Fibroblast of lung (primary cell): ENCODE results near the gene BGN. TPM values are rescaled to one million over a fixed set of nuclear protein-coding genes. Genes with fewer than 3 reads are reported as not detected.

Experiments
- DNase-seq, 2 donors: peaks; one replicate each; pipeline versions ENCODE4 v3.0.0 to v3.0.0-alpha.2; 2010; ENCODE audit warnings: low read depth in 2 of 2
- H2AFZ ChIP-seq: 2 replicates; pipeline ENCODE4 v1.5.1; 2012; ENCODE audit warnings: low read length, control low read depth, inconsistent platforms
- H3K27ac ChIP-seq: 2 replicates; pipeline ENCODE4 v1.5.1; 2011; ENCODE audit warnings: low read length, control low read depth; ENCODE audit not compliant: insufficient read depth
- H3K27me3 ChIP-seq: 2 replicates; pipeline ENCODE4 v1.5.1; 2011; ENCODE audit warnings: mild to moderate bottlenecking, low read length; ENCODE audit not compliant: control insufficient read depth, insufficient read depth
- H3K36me3 ChIP-seq: 2 replicates; pipeline ENCODE4 v1.5.1; 2011; ENCODE audit warnings: low read length; ENCODE audit not compliant: control insufficient read depth, insufficient read depth
- H3K4me1 ChIP-seq: 2 replicates; pipeline ENCODE4 v1.5.1; 2011; ENCODE audit warnings: low read length; ENCODE audit not compliant: control insufficient read depth, insufficient read depth; ENCODE audit errors: extremely low read depth
- H3K4me2 ChIP-seq: 2 replicates; pipeline ENCODE4 v1.5.1; 2011; ENCODE audit warnings: low read length, control low read depth; ENCODE audit not compliant: insufficient read depth; ENCODE audit errors: extremely low read depth
- H3K4me3 ChIP-seq, 4 experiments: fragments of 200-600 bp in 1 of 4; sonication (generic) in 1 of 4; replicated peaks in 1 of 4; 2 replicates each; pipeline ENCODE4 v1.5.1; 2011 to 2016; ENCODE audit warnings: low read length in 4 of 4, low read depth in 3 of 4, mild to moderate bottlenecking in 3 of 4, control low read depth in 2 of 4, inconsistent platforms in 1 of 4, mixed read lengths in 1 of 4; ENCODE audit not compliant: insufficient read depth in 1 of 4; ENCODE audit errors: control extremely low read depth in 1 of 4
- H3K79me2 ChIP-seq: 2 replicates; pipeline ENCODE4 v1.5.1; 2012; ENCODE audit warnings: mild to moderate bottlenecking, low read length, inconsistent platforms; ENCODE audit not compliant: control insufficient read depth, insufficient read depth
- H3K9ac ChIP-seq: 2 replicates; pipeline ENCODE4 v1.5.1; 2011; ENCODE audit warnings: mild to moderate bottlenecking, low read length, control low read depth; ENCODE audit not compliant: insufficient read depth
- H3K9me3 ChIP-seq: 2 replicates; pipeline ENCODE4 v1.5.1; 2012; ENCODE audit warnings: low read depth, low read length; ENCODE audit not compliant: control insufficient read depth, insufficient read depth
- H4K20me1 ChIP-seq: 2 replicates; pipeline ENCODE4 v1.5.1; 2011; ENCODE audit warnings: low read length; ENCODE audit not compliant: control insufficient read depth, insufficient read depth; ENCODE audit errors: extremely low read depth
- CTCF ChIP-seq, 2 donors: IDR thresholded peaks in 1 of 2; conservative IDR thresholded peaks in 1 of 2; 1 replicate in 1 of 2; 2 replicates in 1 of 2; pipeline ENCODE4 v1.5.1; 2011 to 2012; ENCODE audit warnings: low read length in 2 of 2, control low read depth in 1 of 2, inconsistent platforms in 1 of 2, low read depth in 1 of 2, mild to moderate bottlenecking in 1 of 2
- EZH2 ChIP-seq: IDR thresholded peaks from 2 replicates; pipeline ENCODE4 v1.5.1; 2012; ENCODE audit warnings: low read length, control low read depth, mild to moderate bottlenecking; ENCODE audit errors: missing control alignments
- polyA plus RNA-seq, 2 donors: library from polyadenylated mRNA; depleted of rRNA in 1 of 2; stranded (reverse) in 1 of 2; unstranded in 1 of 2; fragments of >200 nt; gene quantifications; 2 replicates each; pipeline ENCODE4 v1.2.1, GENCODE V29; 2011 to 2012; ENCODE audit warnings: missing spikeins in 1 of 2
- total RNA-seq: library from RNA; depleted of rRNA; stranded (reverse); fragments of >200 nt; gene quantifications from 2 replicates; pipeline ENCODE4 v1.2.1, GENCODE V29; 2014

Gene BGN
- total and polyA plus RNA-seq, 2 donors (not counting 1 experiment from before 2014, with no cell fraction given), result 10.1 to 61.7 TPM

- Histone ChIP-seq H3K4me2 (no peak overlapping the region), H3K4me3 (no peak overlapping the region), H2AFZ (no peak overlapping the region), H3K9ac (no peak overlapping the region), H3K9me3 (no peaks in the 10 kb centered on the region), H3K36me3 (no peaks in the 10 kb centered on the region), H3K79me2 (no peaks in the 10 kb centered on the region), H3K4me1 (no peaks in the 10 kb centered on the region), H3K27ac (no peak overlapping the region), H4K20me1 (no peaks in the 10 kb centered on the region), H3K27me3 (no peaks in the 10 kb centered on the region)
- TF ChIP-seq EZH2 (no peak), CTCF (conservative IDR thresholded peaks at IDR 0.05 in 1 of 2, IDR thresholded peaks at IDR 0.05 in 1 of 2; ENCODE audit: low read depth in 1 of 2, low read length in 2 of 2) (no peak)
- DNase-seq, result no peak
Observed at GRCh38 chrX:153526801-153527200, 32.0 kb downstream of the BGN start.

GRCh38 chrX:153527208-153527607 lies 32.4 kb downstream of the BGN start:
- Histone ChIP-seq H3K27ac (no peak overlapping the region), H3K27me3 (no peaks in the 10 kb centered on the region), H3K9ac (no peak overlapping the region), H3K36me3 (no peaks in the 10 kb centered on the region), H2AFZ (no peak overlapping the region), H3K4me1 (no peaks in the 10 kb centered on the region), H3K79me2 (no peaks in the 10 kb centered on the region), H3K9me3 (no peaks in the 10 kb centered on the region), H3K4me3 (no peak overlapping the region), H3K4me2 (no peak overlapping the region), H4K20me1 (no peaks in the 10 kb centered on the region)
- no peak for DNase-seq
- no peak for TF ChIP-seq EZH2
- no peak for TF ChIP-seq CTCF (conservative IDR thresholded peaks at IDR 0.05 in 1 of 2, IDR thresholded peaks at IDR 0.05 in 1 of 2; ENCODE audit: low read depth in 1 of 2, low read length in 2 of 2)

- H3K36me3 ChIP-seq, result no peaks in the 10 kb centered on the region
- no peak overlapping the region for H3K4me3 ChIP-seq
- no peak overlapping the region for H2AFZ ChIP-seq
- TF ChIP-seq EZH2, result no peak
- no peak for TF ChIP-seq CTCF (conservative IDR thresholded peaks at IDR 0.05 in 1 of 2, IDR thresholded peaks at IDR 0.05 in 1 of 2; ENCODE audit: low read depth in 1 of 2, low read length in 2 of 2)
- no peaks in the 10 kb centered on the region for H3K4me1 ChIP-seq
- H3K79me2 ChIP-seq, result no peaks in the 10 kb centered on the region
- no peak overlapping the region for H3K27ac ChIP-seq
- no peak overlapping the region for H3K4me2 ChIP-seq
- no peak overlapping the region for H3K9ac ChIP-seq
- H3K27me3 ChIP-seq, result no peaks in the 10 kb centered on the region
- H3K9me3 ChIP-seq, result no peaks in the 10 kb centered on the region
- DNase-seq, result no peak
- H4K20me1 ChIP-seq, result no peaks in the 10 kb centered on the region
Observed at GRCh38 chrX:153530411-153531129, 35.8 kb downstream of the BGN start.
